ENCODE results near the gene SUV39H2. TPM values are rescaled to one million over a fixed set of nuclear protein-coding genes. Genes with fewer than 3 reads are reported as not detected.

Gene SUV39H2, protein sequence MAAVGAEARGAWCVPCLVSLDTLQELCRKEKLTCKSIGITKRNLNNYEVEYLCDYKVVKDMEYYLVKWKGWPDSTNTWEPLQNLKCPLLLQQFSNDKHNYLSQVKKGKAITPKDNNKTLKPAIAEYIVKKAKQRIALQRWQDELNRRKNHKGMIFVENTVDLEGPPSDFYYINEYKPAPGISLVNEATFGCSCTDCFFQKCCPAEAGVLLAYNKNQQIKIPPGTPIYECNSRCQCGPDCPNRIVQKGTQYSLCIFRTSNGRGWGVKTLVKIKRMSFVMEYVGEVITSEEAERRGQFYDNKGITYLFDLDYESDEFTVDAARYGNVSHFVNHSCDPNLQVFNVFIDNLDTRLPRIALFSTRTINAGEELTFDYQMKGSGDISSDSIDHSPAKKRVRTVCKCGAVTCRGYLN
- 10 to 100 TPM in 1 of 4 donors, 1 to 10 TPM in 3; 3.1 to 11.3 (median 3.6) TPM for total RNA-seq

DNA sequence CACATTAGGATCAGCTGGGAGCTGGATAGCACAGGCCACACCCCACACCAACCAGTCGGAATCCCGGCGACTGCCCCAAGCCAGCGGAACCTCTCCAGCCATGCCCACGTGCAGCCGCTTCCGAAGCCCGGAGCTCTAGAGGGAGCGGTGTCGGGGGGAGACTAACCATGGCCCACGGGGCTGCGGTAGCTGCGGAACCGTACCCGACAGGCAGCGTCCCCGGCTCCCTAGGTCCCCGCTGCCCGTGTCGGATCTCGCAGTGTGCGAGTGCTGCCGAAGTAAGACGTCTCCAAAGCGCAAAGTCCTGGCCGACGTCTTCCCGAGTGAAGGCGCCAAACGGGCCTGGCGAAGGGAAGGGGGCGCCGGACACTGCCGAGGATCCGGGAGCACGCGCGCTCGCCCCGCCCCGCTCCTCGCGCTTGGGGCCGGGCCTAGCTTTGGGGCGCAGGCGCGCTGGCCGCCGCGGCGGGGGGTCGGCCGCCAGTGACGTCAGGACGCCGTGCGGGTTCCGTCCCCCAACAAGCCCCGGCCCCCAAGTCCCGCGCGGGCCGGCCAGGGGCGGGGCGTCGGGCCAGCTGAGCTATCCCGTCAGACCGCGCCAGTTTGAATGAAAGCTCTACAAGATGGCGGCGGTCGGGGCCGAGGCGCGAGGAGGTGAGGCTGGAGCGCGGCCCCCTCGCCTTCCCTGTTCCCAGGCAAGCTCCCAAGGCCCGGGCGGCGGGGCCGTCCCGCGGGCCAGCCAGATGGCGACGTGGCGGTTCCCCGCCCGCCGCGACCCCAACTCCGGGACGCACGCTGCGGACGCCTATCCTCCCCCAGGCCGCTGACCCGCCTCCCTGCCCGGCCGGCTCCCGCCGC is at the start of gene SUV39H2:
Gene SUV39H2 (plus strand): TSS at position 601 of the 858 bp plus-strand sequence. CDS start 23 bp downstream, at position 624.
- TF ChIP-seq, protein P1, sequence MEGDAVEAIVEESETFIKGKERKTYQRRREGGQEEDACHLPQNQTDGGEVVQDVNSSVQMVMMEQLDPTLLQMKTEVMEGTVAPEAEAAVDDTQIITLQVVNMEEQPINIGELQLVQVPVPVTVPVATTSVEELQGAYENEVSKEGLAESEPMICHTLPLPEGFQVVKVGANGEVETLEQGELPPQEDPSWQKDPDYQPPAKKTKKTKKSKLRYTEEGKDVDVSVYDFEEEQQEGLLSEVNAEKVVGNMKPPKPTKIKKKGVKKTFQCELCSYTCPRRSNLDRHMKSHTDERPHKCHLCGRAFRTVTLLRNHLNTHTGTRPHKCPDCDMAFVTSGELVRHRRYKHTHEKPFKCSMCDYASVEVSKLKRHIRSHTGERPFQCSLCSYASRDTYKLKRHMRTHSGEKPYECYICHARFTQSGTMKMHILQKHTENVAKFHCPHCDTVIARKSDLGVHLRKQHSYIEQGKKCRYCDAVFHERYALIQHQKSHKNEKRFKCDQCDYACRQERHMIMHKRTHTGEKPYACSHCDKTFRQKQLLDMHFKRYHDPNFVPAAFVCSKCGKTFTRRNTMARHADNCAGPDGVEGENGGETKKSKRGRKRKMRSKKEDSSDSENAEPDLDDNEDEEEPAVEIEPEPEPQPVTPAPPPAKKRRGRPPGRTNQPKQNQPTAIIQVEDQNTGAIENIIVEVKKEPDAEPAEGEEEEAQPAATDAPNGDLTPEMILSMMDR (IDR thresholded peaks at IDR 0.05; ENCODE audit: low read depth) = no peak

DNA sequence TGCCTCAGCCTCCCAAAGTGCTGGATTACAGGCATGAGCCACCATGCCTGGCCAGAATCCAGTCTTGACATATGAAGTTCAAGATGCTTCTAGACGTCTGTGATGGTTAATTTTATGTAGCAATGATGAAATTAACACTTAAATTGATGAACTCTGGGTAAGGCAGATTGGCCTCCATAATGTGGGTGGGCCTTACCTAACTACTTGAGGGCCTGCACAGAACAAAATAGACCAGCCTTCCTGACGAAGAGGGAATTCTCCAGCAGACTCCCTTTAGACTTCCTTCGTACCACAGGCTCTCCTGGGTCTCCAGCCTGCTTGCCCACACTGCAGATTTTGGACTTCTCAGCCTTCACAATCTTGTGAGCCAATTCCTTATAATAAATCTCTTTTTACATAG is 45.6 kb upstream of the SUV39H2 start:
- TF ChIP-seq, protein P1 (IDR thresholded peaks at IDR 0.05; ENCODE audit: low read depth) = no peak

DNA sequence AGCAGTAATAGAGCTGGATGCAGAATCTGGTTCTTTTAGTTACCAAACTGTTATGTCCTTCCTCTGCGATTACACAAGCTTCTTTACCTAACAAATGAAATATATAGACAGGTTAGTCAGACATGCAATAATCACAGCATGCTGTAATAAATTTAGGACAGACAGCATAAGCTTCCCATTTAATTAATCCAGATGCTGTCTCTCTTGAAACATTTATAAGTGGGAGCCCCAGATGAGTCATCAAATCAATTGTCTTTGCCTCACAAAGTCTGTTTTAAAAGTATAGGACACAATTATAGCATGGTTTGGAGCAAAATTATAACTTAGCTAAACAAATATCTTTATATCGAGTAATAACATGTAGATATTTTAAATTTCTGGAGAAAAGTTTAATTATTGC is 42.5 kb upstream of the SUV39H2 start:
- TF ChIP-seq, protein P1 (IDR thresholded peaks at IDR 0.05; ENCODE audit: low read depth) = no peak

DNA sequence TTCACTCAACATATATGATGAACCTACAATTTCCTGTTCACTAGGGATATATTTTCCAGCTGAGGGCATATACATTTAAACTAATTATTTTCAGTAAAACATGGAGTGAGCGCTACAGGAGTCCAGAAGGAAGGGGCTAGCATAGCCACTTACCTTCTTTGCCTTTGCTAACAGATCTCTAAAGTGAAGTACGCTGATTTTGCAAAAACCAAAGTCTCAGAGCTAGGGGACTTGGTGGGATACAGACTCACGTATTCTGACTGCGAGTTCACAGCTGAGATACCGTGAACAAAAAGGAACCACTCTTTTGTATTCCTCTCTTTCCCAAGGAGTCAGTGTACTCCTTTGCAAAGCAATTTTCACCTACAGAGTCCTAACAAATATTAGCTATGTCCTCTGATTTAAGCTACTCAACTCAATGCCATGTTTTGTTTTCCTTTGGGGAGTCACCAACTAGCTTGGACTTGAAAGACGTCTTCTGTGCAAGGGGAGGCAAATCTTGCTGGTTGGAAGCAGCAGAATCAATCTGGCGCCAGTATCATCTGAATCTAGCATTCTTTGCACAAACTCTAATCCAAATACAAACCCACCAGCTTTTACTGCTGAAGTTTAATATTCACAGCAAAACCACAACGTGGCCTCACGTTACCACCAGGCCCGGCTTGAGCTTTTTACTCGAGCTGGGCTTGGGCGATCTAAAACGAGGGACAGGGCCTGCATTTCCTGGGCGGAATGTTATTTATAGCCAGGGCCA is 41.5 kb upstream of the SUV39H2 start:
- TF ChIP-seq, protein P1 (IDR thresholded peaks at IDR 0.05; ENCODE audit: low read depth) = no peak

DNA sequence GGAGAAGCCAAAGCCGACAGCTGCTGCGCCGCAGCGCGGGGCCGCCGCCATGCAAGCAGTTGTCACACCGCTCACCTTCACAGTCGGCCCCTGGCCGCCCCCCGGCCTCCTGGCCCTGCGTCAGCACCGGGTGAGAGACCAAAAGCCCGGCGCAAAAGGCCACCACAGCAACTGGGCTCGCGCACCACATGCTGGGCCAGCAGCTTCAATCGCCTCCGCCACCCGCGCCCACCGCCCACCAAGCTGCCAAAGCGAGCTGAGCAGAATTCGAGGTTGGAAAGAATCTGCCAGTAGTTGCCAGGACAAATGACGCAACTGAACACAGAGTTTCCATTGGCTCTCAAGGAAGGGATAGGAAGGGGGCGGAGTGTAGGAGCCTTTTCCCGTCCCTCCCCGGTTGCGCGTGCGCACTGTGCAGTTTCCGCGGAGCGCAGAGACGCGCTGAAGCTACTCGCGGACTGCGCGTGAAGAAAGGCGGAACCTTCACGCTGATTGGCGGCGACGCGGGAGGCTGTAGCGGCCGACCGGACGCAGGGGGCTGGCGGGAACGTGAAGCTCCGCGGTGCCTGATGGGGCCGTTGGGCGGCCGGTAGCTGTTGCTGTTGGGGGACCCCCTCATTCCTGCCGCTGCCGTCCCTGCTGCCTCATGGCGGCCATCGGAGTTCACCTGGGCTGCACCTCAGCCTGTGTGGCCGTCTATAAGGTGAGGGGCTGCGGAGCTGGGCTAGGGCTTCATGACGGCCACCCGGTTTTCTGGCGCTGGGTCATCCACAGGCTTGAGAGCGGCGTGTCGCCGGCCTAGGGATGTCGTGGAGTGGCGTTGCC is 40.7 kb upstream of the SUV39H2 start, which contains the start of the genes CDNF, HSPA14 and MSANTD7:
Gene CDNF (minus strand): TSS at position 281 of the 825 bp plus-strand sequence. CDS start 91 bp downstream, at position 190.
Gene HSPA14 (plus strand): TSS at position 550 of the 825 bp plus-strand sequence. CDS start 97 bp downstream, at position 647.
Gene MSANTD7 (plus strand): TSS at position 550 of the 825 bp plus-strand sequence. CDS start 3,979 bp downstream, outside the sequence.
- TF ChIP-seq, protein P1 (IDR thresholded peaks at IDR 0.05; ENCODE audit: low read depth) = no peak

DNA sequence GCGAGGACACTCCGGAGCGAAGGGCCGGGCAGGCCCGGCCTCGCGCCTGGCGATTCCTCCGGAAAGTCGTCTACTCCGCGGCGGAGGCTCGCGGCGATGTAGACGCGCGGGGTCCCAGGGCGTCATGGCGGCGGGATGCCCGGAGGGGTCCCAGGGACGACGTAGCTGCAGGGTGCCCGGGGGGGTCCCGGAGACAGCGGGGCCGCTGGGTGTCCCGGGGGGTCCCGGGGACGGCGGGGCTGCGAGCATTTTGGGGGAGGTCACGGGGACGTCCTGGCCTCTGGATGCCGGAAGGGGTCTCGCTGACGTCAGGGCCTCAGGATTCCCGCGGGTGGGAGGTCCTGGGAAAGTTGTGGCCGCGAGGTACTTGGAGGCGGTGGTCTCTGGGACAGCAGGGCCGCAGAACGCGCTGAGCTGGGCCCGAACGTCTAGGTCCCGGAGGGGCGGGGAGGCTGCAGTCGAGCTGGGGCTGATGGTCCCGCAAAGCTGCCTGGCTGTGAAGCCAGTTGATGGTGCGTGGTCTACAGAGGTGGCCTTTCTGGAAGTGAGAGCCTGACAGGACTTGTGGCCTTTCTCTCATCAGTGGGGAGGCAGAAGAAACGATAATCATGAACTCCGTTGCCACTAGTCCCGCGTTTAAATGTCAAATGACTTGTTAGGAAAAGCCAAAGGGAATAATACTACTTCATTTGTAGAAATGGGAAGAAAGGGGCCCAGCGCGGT is 39.9 kb upstream of the SUV39H2 start:
- TF ChIP-seq, protein P1 (IDR thresholded peaks at IDR 0.05; ENCODE audit: low read depth) = no peak
